ENCODE results near the gene NET1. TPM values are rescaled to one million over a fixed set of nuclear protein-coding genes. Genes with fewer than 3 reads are reported as not detected.

The NET1 gene
- total and polyA plus RNA-seq, 8 donors: 50.2 to 246 (median 84.6) TPM

- no peak overlapping the region for H3K27ac ChIP-seq
- no peak for DNase-seq
- H3K9me3 ChIP-seq: no peaks in the 10 kb centered on the region
- no peaks in the 10 kb centered on the region for H3K27me3 ChIP-seq
- no peak overlapping the region for H3K4me3 ChIP-seq
- TF ChIP-seq POLR2A (IDR thresholded peaks at IDR 0.05) (no peak), CTCF (IDR thresholded peaks at IDR 0.05) (no peak), POLR2AphosphoS5 (IDR thresholded peaks at IDR 0.05) (no peak), EP300 (IDR thresholded peaks at IDR 0.05) (no peak)
- WGBS, 5 donors: 78 to 97% (median 92%) methylated on average over 6 to 7 of the region's 7 CpGs
- peaks cover 17 to 25% (median 24%) of the 10 kb centered on the region in 4 donors for H3K4me1 ChIP-seq
- intact Hi-C loops (cut with DNase I; ENCODE audit: low total_unique reads): no loop called here
- no peaks in the 10 kb centered on the region for H3K36me3 ChIP-seq
Measured at GRCh38 chr10:5500162-5500670, 87.9 kb downstream of the NET1 start.

GRCh38 chr10:5500910-5501309 is 88.6 kb downstream of the NET1 start:
- WGBS, 5 donors: 75 to 88% (median 81%) methylated on average over 5 of the region's 5 CpGs
- DNase-seq: no peak

GRCh38 chr10:5502061-5502521 is 89.7 kb downstream of the NET1 start:
- Histone ChIP-seq H3K27ac (peak overlapping the region in 2 of 5 donors; percentile 18 to 71), H3K4me1 (peaks cover 24 to 42% (median 34%) of the 10 kb centered on the region in 4 donors), H3K4me3 (no peak overlapping the region), H3K9me3 (no peaks in the 10 kb centered on the region), H3K27me3 (no peaks in the 10 kb centered on the region), H3K36me3 (no peaks in the 10 kb centered on the region)
- no peak for DNase-seq
- TF ChIP-seq EP300 (IDR thresholded peaks at IDR 0.05) (no peak), POLR2A (IDR thresholded peaks at IDR 0.05) (no peak)
- intact Hi-C loops (cut with DNase I; ENCODE audit: low total_unique reads): no loop called here
- 68 to 81% (median 71%) methylated on average over 12 of the region's 12 CpGs for WGBS, 5 donors

More at GRCh38 chr10:5500910-5501309, 88.6 kb downstream of the NET1 start:
- Histone ChIP-seq H3K36me3 (no peaks in the 10 kb centered on the region), H3K27ac (no peak overlapping the region), H3K9me3 (no peaks in the 10 kb centered on the region), H3K4me1 (peaks cover 18 to 31% (median 28%) of the 10 kb centered on the region in 4 donors), H3K4me3 (no peak overlapping the region), H3K27me3 (no peaks in the 10 kb centered on the region)
- intact Hi-C loops (cut with DNase I; ENCODE audit: low total_unique reads): no loop called here
- TF ChIP-seq POLR2AphosphoS5 (IDR thresholded peaks at IDR 0.05): no peak
- no peak for TF ChIP-seq CTCF (IDR thresholded peaks at IDR 0.05)
- TF ChIP-seq POLR2A (IDR thresholded peaks at IDR 0.05): no peak
- TF ChIP-seq EP300 (IDR thresholded peaks at IDR 0.05): no peak

- H3K36me3 ChIP-seq: no peaks in the 10 kb centered on the region
- TF ChIP-seq CTCF (IDR thresholded peaks at IDR 0.05): no peak
- no peak for TF ChIP-seq EP300 (IDR thresholded peaks at IDR 0.05)
- TF ChIP-seq POLR2A (IDR thresholded peaks at IDR 0.05): no peak
- no peak for TF ChIP-seq POLR2AphosphoS5 (IDR thresholded peaks at IDR 0.05)
- H3K27me3 ChIP-seq: no peaks in the 10 kb centered on the region
- no peak overlapping the region for H3K4me3 ChIP-seq
- DNase-seq: no peak
- H3K9me3 ChIP-seq: no peaks in the 10 kb centered on the region
- H3K4me1 ChIP-seq: peaks cover 24 to 46% (median 34%) of the 10 kb centered on the region in 4 donors
- intact Hi-C loops (cut with DNase I; ENCODE audit: low total_unique reads): no loop called here
- 68 to 82% (median 74%) methylated on average over 11 to 14 of the region's 14 CpGs for WGBS, 5 donors
- H3K27ac ChIP-seq: peak overlapping the region in 3 of 5 donors; percentile 51 to 71 (median 51)
Measured at GRCh38 chr10:5502571-5503476, 90.5 kb downstream of the NET1 start.

Measured in stomach (tissue), 9 donors.